GM18870 (cell line): ENCODE results near the gene SIRPA.

ENCODE experiments used
- ATAC-seq: cut with Tn5 transposase; IDR thresholded peaks from one replicate; pipeline ENCODE4 v1.9.1; 2021; ENCODE audit warnings: moderate library complexity; ENCODE audit not compliant: unreplicated experiment

Gene SIRPA

DNA sequence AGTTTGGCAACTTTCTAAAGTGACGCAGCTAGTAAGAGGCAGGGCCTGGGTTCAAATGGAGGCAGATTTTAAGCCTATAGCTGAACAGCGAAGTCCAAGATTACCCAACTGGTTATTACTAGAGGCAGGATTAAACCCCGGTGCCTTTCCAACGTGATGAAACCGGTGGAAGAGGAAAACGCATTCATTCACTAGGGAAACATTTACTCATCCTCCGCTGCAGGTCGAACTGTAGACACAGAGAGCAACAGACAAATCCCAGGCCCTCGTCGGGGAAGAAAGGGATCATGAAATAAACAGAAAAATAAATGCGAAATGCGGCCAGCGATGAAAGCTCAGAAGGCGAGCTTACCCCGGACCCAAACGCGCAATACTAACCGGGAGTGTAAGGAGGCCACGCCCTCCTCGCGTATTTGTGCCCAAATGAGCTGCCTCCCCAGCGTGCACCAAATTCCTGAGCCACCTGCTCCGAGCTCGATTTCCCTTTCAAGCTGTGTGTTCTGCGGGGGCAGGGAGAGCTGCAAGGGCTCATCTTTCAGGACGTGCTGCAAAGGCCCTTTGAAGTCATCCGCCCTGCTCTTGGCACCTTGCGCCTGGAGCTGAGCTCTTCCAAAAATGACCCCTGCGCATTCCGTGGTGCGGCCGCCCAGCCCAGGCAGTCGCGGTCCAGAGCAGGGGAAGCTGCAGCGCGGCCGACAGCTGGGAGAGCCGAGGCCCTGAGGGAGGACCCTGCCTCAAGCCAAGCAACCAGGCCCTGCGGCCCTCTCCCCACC, 51.7 kb downstream of the SIRPA start:
- no peak for ATAC-seq

- no peak for ATAC-seq
Measured at GRCh38 chr20:1947535-1947846, 52.3 kb downstream of the SIRPA start.

GRCh38 chr20:1949347-1950100, 54.3 kb downstream of the SIRPA start:
- no peak for ATAC-seq

GRCh38 chr20:1950836-1951235, 55.6 kb downstream of the SIRPA start:
- ATAC-seq: no peak

GRCh38 chr20:1951436-1952115, 56.4 kb downstream of the SIRPA start:
- no peak for ATAC-seq

DNA sequence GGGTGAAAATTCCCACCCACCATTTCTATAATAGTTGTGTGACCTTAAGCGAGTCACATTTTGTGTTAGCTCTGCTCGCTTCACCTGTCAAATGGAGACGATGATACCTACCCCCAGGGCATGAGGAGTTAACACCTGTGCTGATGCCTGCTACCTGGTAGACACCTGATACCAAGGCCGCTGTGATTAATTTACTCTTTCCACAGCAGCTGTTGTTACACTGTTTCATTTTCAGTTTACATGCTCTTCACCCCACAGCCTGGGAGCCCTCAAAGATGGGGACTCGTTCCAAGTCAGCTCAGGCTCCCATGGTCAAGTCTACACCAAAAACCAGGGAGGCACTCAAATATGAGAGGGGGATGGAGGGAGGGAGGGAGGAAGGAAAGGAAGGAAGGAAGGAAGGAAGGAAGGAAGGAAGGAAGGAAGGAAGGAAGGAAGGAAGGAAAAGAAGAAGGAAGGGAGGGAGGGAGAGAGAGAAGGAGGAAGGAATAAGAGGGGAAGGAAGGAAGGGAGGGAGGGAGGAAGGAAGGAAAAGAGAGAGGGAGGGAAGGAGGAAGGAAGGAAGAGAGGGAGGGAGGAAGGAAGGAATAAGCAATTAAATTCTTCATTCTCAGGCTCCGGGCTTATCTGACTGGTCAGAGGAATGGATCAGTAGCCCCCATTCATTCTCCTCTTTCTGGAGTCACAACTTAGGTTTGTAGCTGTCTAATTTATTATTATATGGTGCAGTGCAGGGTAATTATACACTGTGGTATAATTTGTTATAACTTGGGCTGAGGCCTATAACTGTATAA, 57.7 kb downstream of the SIRPA start:
- ATAC-seq: no peak

GRCh38 chr20:1953621-1954020, 58.4 kb downstream of the SIRPA start:
- no peak for ATAC-seq

DNA sequence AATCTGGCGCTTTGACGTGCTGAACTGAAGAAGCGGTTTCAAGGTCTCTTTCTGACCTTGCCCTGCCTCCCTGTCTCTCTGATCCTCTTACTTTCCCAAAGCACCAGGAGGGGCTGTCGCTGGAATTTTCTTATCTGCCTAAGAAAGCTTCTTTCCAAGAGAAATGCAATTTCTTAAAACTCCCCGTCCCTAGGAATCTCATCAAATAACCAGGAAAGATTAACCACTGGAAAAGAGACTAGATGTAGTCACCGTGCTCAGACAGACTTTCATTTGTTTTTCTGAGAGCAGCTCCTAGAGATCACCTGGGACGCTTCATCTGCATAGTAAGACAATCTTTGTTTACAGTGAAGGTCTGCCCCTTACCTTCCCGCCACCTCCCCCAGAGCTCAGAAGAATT, 60.0 kb downstream of the SIRPA start:
- no peak for ATAC-seq

- ATAC-seq: no peak
Measured at GRCh38 chr20:1958426-1958825, 63.2 kb downstream of the SIRPA start.

GRCh38 chr20:1959156-1959555, 63.9 kb downstream of the SIRPA start:
- ATAC-seq: no peak

DNA sequence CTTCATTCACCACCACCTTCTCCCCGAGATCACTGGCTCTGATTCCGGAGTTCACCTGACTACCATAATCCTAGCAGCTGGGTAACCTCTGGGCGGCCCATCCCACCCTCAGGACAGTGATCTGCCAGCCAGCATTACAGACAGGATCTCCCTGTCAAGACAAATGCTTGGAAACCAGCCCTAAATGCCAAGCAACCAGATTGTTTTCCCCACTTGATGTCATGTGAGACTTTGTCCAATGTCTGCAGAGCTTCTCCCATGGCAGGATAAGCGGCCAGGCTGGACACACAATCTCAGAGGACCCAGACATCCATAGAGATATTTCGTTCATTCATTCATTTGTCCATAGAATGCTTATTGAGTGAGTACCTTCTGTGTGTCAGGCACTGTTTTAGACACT, 66.2 kb downstream of the SIRPA start:
- no peak for ATAC-seq

- ATAC-seq: no peak
Measured at GRCh38 chr20:1964061-1964460, 68.9 kb downstream of the SIRPA start.

DNA sequence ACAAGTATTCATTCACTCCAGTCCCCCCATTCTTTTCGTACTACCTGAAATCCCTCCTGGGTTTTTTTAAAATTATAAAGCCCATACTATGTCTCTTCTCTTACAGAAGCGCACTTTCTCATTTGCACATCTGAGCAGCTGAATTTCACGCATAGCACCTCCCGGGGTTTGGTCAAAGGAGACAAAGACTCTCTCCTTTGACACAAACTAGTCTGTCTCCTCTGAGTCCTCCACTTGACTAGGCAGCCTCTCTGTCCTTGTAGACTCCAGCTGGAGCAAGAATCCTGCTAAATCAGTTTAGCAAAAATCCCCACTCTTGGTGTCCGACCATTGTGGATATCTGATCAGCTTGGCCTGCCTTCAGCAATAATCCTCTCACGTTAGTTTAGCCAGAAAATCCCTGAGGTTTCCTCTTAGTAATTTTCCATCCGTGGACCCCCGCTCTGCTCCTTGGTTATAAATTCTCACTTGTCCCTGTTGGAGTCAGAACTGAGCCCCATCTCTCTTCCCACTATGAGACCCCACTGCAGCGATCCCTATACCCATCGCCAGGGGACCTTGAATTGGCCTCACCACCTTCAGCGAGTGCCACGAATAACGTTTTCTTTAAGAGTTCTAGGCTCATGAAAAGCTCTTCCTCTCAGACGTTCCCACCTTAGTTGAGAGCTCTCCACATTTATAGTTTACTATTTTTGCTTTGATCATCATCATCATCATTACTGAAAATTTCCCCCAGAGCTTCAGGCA, 69.6 kb downstream of the SIRPA start:
- no peak for ATAC-seq

DNA sequence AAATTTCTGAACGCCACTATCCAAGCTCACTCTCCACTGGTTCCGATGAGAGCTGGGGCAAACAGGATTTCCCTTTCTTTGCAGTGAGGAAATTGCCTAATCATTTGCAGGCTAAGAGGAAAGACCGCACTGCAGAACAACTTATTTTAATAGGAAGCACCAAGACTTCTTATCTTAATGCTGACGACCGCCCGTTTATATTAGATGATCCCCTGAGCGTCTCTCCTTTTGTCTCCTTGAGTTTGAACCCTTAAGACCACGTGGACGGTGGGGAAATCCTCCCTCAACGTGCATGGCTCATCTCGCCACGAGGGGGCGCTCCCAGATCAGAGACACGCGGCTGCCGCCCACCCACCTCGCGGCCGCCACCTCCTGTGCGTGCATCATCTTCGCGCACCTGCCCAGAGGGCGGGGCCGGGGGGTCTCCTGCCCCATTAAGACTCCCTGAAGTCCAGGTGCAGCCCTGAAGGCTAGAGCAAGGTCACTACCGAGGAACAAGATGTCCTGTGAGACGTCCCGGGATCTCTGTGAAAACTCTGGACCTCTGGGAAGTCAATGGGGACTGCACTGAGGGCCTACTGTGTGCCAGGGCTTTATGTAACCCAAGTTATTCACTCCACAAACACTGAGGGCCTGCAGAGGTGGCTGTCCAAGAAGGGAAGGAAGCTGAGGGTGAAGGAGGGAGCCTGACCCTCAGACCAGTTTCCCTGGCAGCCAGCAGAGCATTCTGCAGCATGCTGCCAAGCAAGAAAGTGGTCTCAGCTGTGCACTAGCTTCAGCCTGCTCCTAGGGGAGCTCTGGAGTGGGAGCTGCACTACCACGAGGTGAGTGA, 70.5 kb downstream of the SIRPA start:
- ATAC-seq: no peak

DNA sequence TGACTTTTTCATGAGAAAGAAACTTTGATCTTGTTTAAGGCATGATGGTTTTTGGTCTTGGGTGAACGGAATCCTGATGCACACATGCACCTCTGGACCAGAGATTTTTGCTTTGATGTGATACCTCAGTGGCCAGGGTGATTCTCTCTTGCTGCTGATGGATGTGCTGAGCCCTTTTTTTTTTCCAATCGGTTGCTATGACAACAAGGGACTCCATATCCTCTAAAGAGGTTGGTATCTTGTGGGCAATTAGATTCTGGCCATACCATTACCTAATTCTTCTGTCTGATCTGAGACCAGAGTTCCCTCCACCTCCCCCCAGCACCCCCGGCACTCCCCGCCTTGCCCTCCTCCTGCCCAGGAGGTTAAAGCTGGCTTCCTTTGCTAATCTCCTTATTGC, 73.8 kb downstream of the SIRPA start:
- no peak for ATAC-seq

DNA sequence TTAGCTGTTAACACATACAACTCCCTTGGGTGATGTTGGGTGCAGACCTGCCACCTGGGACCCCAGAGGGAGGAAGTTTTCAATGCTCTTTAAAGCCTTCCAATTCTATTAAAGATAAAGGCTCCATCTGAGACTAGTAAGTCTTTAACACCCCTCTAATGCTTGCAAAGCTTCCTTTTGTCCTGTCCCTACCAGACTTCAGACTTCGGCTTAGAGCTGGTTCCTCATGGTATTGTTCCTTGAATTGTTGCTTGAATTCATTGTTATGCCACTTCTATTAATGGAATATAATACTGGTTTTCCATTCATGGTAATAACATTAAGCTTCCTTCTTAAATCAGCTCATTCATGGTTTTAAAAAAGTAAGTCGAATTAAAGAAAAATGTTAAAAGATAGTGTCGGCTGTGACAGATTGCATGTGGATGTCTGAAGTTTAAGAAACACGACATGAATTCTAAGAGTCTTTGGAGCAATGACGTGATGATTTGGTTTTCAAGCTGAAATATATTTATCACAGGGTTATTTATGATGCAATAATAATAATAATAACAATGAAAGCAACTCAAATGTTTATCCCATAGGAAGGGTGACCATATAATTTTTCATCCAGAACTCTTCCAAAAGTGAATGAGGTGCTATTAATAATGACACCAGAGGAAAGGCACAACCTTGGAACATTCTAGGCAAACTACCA, 76.8 kb downstream of the SIRPA start:
- no peak for ATAC-seq

GRCh38 chr20:1973601-1974440, 78.6 kb downstream of the SIRPA start:
- no peak for ATAC-seq

GRCh38 chr20:1975291-1975690, 80.1 kb downstream of the SIRPA start:
- no peak for ATAC-seq
